NCI-H69 (cell line): ENCODE results near the gene BCL2L13.
"Not testable (repeated sequence)": the region's sequence is repeated elsewhere in the genome, so short reads cannot be mapped to it uniquely, and the experiment has no call there.

Source experiments
- DNase-seq: peaks from one replicate; lab custom pipeline; 2025; lab: John Stamatoyannopoulos, UW

BCL2L13 gene

DNA sequence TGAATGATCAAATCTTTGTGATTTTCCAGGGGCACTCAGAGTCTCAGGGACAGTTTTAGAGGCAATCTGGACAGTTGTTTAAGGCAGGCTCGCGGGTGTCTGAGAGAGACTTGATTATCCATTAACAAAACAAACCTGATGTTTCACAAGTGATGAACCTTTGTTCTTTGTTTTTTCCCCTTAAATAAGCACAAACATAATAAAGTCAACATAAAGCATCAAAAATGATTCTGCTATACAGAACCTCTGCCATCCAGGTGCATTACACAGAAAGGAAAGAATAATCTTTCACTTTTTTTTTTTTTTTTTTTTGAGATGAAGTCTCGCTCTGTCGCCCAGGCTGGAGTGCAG, 122.6 kb downstream of the BCL2L13 start:
- no peak for DNase-seq

GRCh38 chr22:17763442-17763841, 124.9 kb downstream of the BCL2L13 start:
- DNase-seq = not testable (repeated sequence)

DNA sequence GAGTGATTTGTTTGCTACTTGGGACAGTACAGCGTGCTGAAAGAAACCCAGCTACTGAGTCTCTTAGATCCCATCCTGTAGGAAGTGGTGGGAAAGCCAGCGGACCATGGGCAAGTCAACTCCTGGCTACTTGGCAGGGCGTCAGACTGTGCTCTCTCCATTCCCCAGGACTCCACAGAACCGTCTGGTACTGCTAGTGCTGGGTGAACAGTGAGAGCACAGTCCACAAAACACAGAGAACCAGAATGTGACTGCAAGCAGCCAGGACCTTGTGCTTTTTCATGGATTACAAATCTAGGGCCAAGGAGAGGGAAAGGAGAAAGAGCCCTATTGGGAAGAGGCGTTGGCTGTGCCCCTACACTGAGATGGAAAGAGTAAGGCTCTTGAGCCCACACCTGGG, 125.5 kb downstream of the BCL2L13 start:
- no peak for DNase-seq

DNA sequence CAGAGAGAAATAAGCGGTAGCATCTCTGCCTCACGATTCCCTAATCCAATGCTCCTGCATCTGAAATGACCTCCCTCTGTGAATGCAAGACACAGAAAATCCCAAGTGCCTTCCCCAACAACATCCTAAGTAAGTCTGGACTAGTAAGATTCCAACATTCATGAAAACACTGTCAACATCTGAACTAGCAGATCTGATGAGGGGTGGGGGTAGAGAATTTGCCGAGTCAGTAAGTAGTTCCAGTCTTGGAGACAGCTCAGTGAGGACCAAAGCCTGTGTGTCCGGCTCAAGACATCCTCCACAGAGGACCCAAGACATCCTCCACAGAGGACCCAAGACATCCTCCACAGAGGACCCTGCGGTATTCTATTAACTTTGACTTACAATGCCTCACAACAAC, 126.3 kb downstream of the BCL2L13 start:
- DNase-seq = not testable (repeated sequence)

DNA sequence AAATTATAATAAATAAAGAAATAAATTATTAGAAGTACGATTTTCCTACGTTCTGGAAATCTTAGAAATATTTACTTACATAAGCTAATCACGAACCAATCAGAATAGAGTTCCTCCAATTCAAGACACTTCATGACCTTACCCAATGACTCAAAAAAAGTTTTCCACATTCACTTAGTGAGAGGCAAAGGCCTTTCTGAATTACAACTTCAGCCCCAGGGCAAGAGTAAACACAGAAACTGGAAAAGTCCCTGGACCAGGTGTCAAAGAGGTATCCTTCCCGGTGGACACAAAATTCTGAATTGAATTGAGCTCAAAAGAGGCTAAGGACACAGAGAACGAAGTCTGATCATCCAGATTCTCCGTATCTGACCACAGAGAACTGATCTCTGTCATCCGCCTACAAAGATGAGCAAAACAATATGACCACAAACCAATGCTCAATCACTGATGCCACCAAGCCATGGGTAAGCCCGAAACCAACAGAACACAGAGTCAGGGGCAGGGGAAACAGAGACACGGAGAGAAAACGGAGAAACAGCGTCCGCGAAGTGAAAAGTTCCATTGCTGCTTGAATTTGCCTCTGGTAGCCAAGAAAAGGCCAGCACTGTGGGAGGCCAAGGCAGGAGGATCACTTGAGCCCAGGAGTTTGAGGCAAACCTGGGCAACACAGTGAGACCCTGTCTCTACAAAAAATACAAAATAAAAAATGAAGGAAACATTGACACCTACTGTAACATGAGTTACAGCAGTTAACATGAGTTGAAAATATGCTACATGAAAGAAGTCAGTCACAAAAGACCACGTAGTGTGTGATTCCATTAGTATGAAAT, 128.9 kb downstream of the BCL2L13 start:
- no peak for DNase-seq

DNA sequence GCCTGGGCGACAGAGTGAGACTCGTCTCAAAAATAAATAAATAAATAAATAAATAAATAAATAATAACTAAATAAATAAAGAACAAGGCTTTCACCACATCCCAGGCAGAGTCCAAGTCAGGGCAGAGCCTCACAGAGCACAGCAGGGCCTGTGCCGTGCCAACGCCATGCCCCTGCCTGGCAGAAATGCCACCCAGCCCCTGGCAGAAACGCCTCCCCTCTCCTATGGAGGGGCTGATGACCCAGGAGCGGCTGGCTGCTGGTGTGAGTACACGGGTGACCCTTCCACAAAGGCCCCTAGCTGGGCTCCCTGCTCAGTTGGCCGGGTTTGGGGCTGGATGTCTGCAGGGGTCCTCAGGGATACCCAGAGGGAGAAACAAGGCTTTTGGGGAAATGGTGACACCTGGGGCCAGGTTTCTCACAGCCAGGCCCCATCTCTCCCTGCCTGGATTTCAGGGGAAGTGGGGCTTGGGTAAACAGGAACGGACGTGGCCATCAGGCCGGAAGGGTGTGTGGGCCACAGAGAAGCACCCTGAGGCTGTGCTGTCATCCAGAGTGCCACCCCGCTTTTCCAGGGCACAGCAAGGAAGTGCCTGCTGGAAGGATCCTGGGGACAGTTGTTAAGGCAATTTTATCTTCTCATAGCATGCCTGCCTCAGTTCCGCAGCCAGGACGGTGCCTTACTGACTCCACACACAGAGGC, 130.6 kb downstream of the BCL2L13 start:
- no peak for DNase-seq

GRCh38 chr22:17769716-17770082, 131.1 kb downstream of the BCL2L13 start:
- peak; percentile 20 for DNase-seq

- no peak for DNase-seq
Observed at GRCh38 chr22:17770180-17771077, 131.9 kb downstream of the BCL2L13 start.

DNA sequence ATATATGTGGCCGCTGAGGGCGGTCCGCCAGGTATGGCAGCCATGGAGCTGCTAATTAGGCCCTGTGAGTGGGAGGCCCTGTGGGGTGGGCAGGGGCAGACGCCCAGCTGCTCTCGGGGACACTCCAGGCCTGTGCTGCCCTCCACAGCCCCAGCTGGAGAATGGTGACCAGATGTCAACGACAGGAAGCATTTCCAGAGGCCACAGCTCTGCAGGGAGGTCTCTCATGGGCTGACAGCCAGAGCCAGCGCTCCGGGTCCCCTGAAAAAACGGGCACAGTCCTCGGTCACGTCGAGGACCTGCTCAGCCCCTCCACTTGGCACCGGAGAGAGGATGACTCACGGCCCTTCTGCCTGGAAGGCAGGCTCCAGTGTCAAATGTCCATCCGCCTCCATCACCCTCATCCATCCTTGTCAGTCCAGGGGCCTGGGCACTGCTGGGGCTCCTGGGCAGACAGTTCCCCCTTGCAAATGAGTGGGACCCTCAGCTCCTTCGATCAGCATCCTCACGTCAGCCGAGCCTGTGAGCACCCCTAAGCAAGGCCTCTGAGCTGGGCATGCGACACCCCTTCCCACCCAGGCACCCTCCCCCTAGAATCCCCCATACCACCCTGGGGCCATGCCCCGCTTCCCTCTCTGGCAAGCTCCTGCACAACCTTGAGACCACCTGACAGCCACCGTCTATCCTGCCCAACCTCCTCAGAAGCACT, 133.8 kb downstream of the BCL2L13 start:
- DNase-seq = no peak

DNA sequence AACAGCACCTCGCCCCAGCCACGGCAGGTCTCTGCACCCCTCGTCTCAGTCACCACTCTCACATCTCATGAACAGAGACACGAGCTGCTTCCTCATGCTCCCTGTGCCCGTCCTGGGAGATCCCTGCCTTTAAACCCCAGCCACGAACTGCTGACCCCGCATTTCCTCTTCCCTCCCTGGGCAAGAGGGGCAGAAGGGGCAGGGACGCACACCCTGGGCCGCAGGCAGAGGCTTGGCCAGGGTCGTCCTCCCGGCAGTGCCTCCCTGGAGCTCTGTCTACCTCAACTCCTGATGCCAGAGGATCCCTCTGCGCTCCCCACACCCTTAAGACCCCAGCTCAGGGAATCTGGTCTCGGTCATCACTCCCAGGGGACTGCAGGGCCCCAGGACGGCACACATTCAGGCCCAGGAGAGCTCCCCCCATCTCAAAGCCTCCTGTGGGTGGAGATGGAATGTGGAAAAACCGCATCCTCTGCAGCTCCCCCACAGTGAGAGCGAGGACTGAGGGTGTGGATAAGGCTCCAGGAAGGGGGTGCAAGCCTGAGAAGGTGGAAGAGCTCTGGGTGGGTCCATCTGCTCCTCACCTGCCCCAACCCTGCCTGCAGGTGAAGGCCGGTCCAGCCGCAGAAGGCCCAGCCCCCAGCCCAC, 134.5 kb downstream of the BCL2L13 start:
- no peak for DNase-seq

DNA sequence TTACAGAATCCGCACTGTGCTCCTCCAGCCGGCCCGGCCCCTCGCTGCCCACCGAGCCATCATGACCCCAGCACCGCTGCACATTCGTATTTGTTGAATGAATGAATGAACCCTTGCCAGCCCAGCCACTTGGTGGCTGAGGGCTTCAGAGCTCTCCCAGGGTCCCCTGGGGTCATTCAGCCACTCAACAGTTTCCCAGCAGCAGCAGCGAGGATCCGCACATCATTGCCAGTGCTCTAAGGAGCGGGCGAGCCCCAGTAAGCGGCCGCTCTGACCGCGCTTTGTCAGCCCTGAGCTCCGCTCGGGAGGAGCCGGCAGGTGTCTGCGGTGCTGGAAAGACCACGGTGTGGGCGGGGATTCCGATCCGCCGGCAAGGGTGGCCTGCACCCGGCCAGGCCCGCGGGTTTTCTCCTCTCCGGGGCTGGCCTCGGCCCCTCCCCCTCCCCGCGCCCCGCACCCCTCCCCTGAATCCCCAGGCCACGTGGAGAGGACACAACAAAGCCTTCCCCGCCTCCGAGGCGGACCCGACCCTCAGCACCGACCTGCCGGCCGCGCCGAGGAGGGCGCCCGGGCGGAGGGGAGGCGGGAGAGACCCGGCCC, 135.1 kb downstream of the BCL2L13 start:
- DNase-seq = peak; percentile 80

GRCh38 chr22:17774206-17774925, 135.8 kb downstream of the BCL2L13 start, which contains the start of gene BID:
Gene BID (minus strand): TSS chr22:17774469. CDS start chr22:17750116, 24,353 bp downstream.
- DNase-seq = peak; percentile 78

DNA sequence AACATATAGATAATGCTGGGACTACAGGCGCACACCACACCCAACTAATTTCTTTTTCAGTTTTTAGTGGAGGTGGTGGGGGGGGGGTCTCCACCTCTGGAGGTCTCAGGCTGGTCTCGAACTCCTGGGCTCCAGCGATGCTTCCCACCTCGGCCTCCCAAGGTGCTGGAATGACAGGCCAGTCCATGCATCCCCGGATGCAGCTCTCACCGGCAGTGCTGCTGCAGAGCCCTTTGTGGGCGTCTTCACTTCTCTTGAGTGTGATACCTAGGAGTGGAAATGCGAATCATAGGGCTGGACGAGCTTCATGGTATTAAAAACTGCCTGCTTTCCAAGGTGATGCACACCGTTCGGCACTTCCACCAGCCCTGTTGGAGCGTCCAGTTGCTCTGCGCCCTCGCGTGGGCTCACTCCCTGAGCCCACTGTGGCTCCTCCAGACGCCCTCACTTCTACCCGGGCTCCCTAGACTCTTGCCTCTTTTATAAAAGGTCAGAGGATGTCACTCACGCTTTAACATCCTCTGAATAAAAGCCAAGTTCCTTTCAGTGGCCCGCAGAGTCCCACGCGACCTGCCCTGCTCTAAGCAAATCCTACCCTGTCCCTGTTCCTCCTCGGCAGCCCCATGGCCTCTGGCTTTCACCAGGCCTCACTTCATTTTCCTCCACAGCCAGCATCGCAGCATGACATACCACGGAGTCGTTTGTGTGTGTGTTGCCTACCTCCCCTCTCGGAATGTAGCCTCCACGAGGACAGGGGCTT, 136.5 kb downstream of the BCL2L13 start:
- DNase-seq = peak; percentile 24

GRCh38 chr22:17775781-17776465, 137.4 kb downstream of the BCL2L13 start:
- no peak for DNase-seq

DNA sequence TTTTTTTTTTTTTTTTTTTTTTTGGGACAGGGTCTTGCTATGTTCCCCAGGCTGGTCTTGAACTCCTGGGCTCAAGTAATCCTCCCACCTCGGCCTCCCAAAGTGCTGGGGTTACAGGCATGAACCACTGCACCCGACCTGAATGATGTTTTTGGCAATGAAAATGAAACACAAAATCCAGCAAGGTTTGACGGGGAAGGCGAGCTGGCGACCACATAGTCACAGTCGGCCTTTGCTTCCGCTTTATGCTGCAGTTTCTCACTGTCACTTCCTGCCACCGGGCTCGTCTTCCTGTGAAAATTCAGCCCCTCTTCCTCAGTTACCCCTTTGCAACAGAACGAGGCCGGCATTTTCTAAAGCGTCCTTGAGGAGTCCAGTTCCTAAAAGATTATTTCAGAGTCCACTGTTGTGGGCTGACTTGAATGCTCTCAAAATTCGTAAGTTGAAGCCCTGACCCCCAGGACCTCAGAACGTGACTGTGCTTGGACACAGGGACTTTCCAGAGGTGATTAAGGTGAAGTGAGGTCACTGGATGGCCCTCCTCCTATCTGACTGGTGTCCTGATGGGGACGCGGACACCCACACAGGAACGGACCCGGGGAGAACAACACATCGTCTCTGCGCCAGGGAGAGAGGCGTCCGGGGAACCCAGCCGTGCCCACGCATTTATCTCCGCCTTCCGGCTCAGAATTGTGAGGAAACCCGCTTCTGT, 138.6 kb downstream of the BCL2L13 start:
- no peak for DNase-seq

- DNase-seq = no peak
Observed at GRCh38 chr22:17777717-17778044, 139.1 kb downstream of the BCL2L13 start.

- no peak for DNase-seq
Observed at GRCh38 chr22:17778412-17778976, 139.9 kb downstream of the BCL2L13 start.
